HEK293 (cell line): ENCODE data around the gene ARHGEF2.

Source experiments
- GFI1B ChIP-seq: fragments of 450-650 bp; formaldehyde crosslinking; IDR thresholded peaks from 2 replicates; pipeline ENCODE4 v1.5.1; 2016; ENCODE audit warnings: missing biosample characterization, missing genetic modification characterization
- HOXD13 ChIP-seq: sonication (generic); formaldehyde crosslinking; IDR thresholded peaks from 2 replicates; pipeline ENCODE4 v1.8.0; 2022; ENCODE audit warnings: missing genetic modification reagents, borderline replicate concordance
- OSR2 ChIP-seq: fragments of 450-650 bp; formaldehyde crosslinking; IDR thresholded peaks from 2 replicates; pipeline ENCODE4 v1.5.1; 2016; ENCODE audit warnings: missing biosample characterization, missing genetic modification characterization
- RBAK ChIP-seq: fragments of 450-650 bp; formaldehyde crosslinking; IDR thresholded peaks from 2 replicates; pipeline ENCODE4 v1.5.1; 2016; ENCODE audit warnings: missing biosample characterization, missing genetic modification characterization
- REPIN1 ChIP-seq: fragments of 450-650 bp; formaldehyde crosslinking; IDR thresholded peaks from 2 replicates; pipeline ENCODE4 v1.5.1; 2017; ENCODE audit warnings: missing biosample characterization, missing genetic modification characterization, low read depth
- ZBTB7A ChIP-seq: fragments of 450-650 bp; formaldehyde crosslinking; IDR thresholded peaks from 2 replicates; pipeline ENCODE4 v1.5.1; 2016; ENCODE audit warnings: low read depth, missing biosample characterization, missing genetic modification characterization
- ZNF133 ChIP-seq: fragments of 450-650 bp; formaldehyde crosslinking; IDR thresholded peaks from 2 replicates; pipeline ENCODE4 v1.5.1; 2016; ENCODE audit warnings: missing biosample characterization, missing genetic modification characterization
- ZNF202 ChIP-seq: fragments of 450-650 bp; formaldehyde crosslinking; IDR thresholded peaks from 2 replicates; pipeline ENCODE4 v1.5.1; 2016; ENCODE audit warnings: missing biosample characterization, missing genetic modification characterization, borderline replicate concordance
- ZNF211 ChIP-seq: fragments of 450-650 bp; formaldehyde crosslinking; IDR thresholded peaks from 2 replicates; pipeline ENCODE4 v1.5.1; 2016; ENCODE audit warnings: low read depth, missing biosample characterization, missing genetic modification characterization
- ZNF221 ChIP-seq: fragments of 450-650 bp; formaldehyde crosslinking; IDR thresholded peaks from 2 replicates; pipeline ENCODE4 v1.5.1; 2017; ENCODE audit warnings: missing biosample characterization, missing genetic modification characterization, borderline replicate concordance
- ZNF239 ChIP-seq: fragments of 450-650 bp; formaldehyde crosslinking; IDR thresholded peaks from 2 replicates; pipeline ENCODE4 v1.5.1; 2016; ENCODE audit warnings: missing biosample characterization, missing genetic modification characterization
- ZNF341 ChIP-seq: fragments of 450-650 bp; formaldehyde crosslinking; IDR thresholded peaks from 2 replicates; pipeline ENCODE4; 2016; ENCODE audit warnings: low read depth, missing biosample characterization, missing genetic modification characterization
- ZNF37A ChIP-seq: fragments of 450-650 bp; IDR thresholded peaks from 2 replicates; pipeline ENCODE4 v1.5.1; 2018; ENCODE audit warnings: missing biosample characterization, missing genetic modification characterization
- ZNF561 ChIP-seq: fragments of 450-650 bp; IDR thresholded peaks from 2 replicates; pipeline ENCODE4 v1.5.1; 2018; ENCODE audit warnings: missing biosample characterization, missing genetic modification characterization, borderline replicate concordance
- ZNF596 ChIP-seq: fragments of 450-650 bp; IDR thresholded peaks from 2 replicates; pipeline ENCODE4 v1.5.0; 2018; ENCODE audit warnings: missing biosample characterization, mild to moderate bottlenecking, missing genetic modification characterization, moderate library complexity
- ZNF623 ChIP-seq: fragments of 450-650 bp; formaldehyde crosslinking; IDR thresholded peaks from 2 replicates; pipeline ENCODE4 v1.5.1; 2016; ENCODE audit warnings: missing biosample characterization, missing genetic modification characterization
- ZNF626 ChIP-seq: fragments of 450-650 bp; sonication (Bioruptor Pico); formaldehyde crosslinking; IDR thresholded peaks from 2 replicates; pipeline ENCODE4 v1.5.1; 2018; ENCODE audit warnings: missing biosample characterization, missing genetic modification characterization, inconsistent platforms
- ZNF664 ChIP-seq: fragments of 450-650 bp; formaldehyde crosslinking; IDR thresholded peaks from 2 replicates; pipeline ENCODE4 v1.5.1; 2016; ENCODE audit warnings: missing biosample characterization, missing genetic modification characterization
- ZNF677 ChIP-seq: fragments of 450-650 bp; IDR thresholded peaks from 2 replicates; pipeline ENCODE4 v1.5.0; 2018; ENCODE audit warnings: missing biosample characterization, mild to moderate bottlenecking, missing genetic modification characterization, moderate library complexity
- ZNF768 ChIP-seq: fragments of 450-650 bp; formaldehyde crosslinking; IDR thresholded peaks from 2 replicates; pipeline ENCODE4 v1.5.1; 2018; ENCODE audit warnings: missing biosample characterization, mild to moderate bottlenecking, missing genetic modification characterization
- ZNF776 ChIP-seq: fragments of 450-650 bp; formaldehyde crosslinking; IDR thresholded peaks from 2 replicates; pipeline ENCODE4 v1.5.0; 2017; ENCODE audit warnings: missing biosample characterization, missing genetic modification characterization, borderline replicate concordance
- ZNF785 ChIP-seq: fragments of 450-650 bp; formaldehyde crosslinking; IDR thresholded peaks from 2 replicates; pipeline ENCODE4 v1.5.1; 2016; ENCODE audit warnings: missing biosample characterization, missing genetic modification characterization
- ZNF792 ChIP-seq: fragments of 450-650 bp; formaldehyde crosslinking; IDR thresholded peaks from 2 replicates; pipeline ENCODE4 v1.5.1; 2016; ENCODE audit warnings: missing biosample characterization, missing genetic modification characterization
- ZNF830 ChIP-seq: fragments of 450-650 bp; IDR thresholded peaks from 2 replicates; pipeline ENCODE4 v1.5.0; 2018; ENCODE audit warnings: missing biosample characterization, missing genetic modification characterization, low read depth, mild to moderate bottlenecking, moderate library complexity
- ZSCAN30 ChIP-seq: fragments of 450-650 bp; IDR thresholded peaks from 2 replicates; pipeline ENCODE4 v1.5.1; 2018; ENCODE audit warnings: missing biosample characterization, mild to moderate bottlenecking, missing genetic modification characterization, moderate library complexity
- TF ChIP-seq, protein P1 (sequence below): fragments of 450-650 bp; formaldehyde crosslinking; IDR thresholded peaks from 2 replicates; pipeline ENCODE4 v1.5.1; 2016; ENCODE audit warnings: missing biosample characterization, missing genetic modification characterization
- TF ChIP-seq, protein P2 (sequence below): fragments of 450-650 bp; formaldehyde crosslinking; IDR thresholded peaks from 2 replicates; pipeline ENCODE4 v1.5.1; 2017; ENCODE audit warnings: missing biosample characterization, mild to moderate bottlenecking, missing genetic modification characterization, moderate library complexity
- TF ChIP-seq, protein P3 (sequence below): fragments of 450-650 bp; formaldehyde crosslinking; IDR thresholded peaks from 2 replicates; pipeline ENCODE4 v1.5.1; 2016; ENCODE audit warnings: missing biosample characterization, missing genetic modification characterization
- TF ChIP-seq, protein P4 (sequence below): fragments of 450-650 bp; formaldehyde crosslinking; IDR thresholded peaks from 2 replicates; pipeline ENCODE4 v1.5.1; 2016; ENCODE audit warnings: missing biosample characterization, missing genetic modification characterization
- TF ChIP-seq, protein P5 (sequence below): fragments of 450-650 bp; formaldehyde crosslinking; conservative IDR thresholded peaks from 2 replicates; pipeline ENCODE4 v1.5.1; 2016; ENCODE audit warnings: low read depth, missing biosample characterization, missing genetic modification characterization

The ARHGEF2 gene

DNA sequence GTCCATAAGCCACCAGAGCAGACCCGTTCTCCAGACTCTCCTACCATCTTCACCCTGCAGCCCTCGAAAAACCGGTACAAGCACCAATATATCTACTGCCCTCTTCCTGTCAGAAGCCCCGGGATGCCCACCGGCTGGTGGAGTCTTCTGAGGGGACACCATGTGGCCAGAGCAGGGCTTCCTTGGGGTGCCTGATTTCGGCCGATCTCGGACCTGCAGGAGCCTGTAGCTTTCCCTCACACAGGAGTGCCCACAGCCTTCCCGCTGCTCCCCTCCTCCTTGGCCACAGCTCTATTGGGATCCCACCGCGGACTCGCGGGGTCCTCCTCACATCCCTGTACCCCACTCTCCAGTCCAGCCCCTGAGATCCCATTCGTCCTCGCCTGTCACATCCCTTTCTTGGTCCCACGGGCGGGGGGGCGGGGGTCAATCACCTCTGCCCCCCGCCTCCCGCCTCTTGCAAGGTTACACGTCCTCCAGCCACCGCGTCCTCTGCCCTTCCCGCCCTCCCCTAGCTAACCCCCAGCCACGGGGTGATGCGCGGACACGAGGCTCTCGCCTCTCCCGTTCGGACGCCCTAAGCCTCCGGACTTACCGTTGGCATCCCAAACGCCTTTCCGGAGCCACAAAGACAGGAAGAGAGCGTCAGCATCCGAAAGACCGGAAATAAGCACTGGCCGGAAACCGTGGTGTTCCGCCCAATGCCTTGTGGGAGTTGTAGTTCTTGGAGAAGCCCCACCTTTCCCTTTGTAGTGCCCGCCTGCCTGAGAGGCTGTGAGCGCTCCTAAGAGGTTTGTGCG, 42.1 kb upstream of the ARHGEF2 start, which contains the start of gene SSR2 (continued):
- TF ChIP-seq, protein P1, sequence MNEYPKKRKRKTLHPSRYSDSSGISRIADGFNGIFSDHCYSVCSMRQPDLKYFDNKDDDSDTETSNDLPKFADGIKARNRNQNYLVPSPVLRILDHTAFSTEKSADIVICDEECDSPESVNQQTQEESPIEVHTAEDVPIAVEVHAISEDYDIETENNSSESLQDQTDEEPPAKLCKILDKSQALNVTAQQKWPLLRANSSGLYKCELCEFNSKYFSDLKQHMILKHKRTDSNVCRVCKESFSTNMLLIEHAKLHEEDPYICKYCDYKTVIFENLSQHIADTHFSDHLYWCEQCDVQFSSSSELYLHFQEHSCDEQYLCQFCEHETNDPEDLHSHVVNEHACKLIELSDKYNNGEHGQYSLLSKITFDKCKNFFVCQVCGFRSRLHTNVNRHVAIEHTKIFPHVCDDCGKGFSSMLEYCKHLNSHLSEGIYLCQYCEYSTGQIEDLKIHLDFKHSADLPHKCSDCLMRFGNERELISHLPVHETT (tag by site-specific recombination), result no peak
- TF ChIP-seq ZNF677 (tag by site-specific recombination) (no peak), ZNF768 (tag by site-specific recombination) (no peak), ZNF626 (tag by site-specific recombination) (no peak), ZNF37A (tag by site-specific recombination) (no peak), ZBTB7A (tag by site-specific recombination) (no peak), OSR2 (tag by site-specific recombination) (no peak), ZNF776 (tag by site-specific recombination) (no peak), ZNF596 (tag by site-specific recombination) (no peak), RBAK (tag by site-specific recombination) (no peak), ZNF664 (tag by site-specific recombination) (no peak), ZNF785 (tag by site-specific recombination) (no peak), ZNF202 (tag by site-specific recombination) (no peak), ZNF341 (tag by site-specific recombination) (no peak), ZNF623 (tag by site-specific recombination) (no peak), ZNF133 (tag by site-specific recombination) (no peak), ZNF239 (tag by site-specific recombination) (no peak), HOXD13 (CRISPR knock-in tag) (no peak), ZNF221 (tag by site-specific recombination) (no peak), ZNF830 (no peak), ZNF211 (tag by site-specific recombination) (no peak), ZNF561 (tag by site-specific recombination) (no peak), GFI1B (no peak), ZNF792 (tag by site-specific recombination) (no peak), ZSCAN30 (tag by site-specific recombination) (no peak), REPIN1 (tag by site-specific recombination) (no peak)
- TF ChIP-seq, protein P2, sequence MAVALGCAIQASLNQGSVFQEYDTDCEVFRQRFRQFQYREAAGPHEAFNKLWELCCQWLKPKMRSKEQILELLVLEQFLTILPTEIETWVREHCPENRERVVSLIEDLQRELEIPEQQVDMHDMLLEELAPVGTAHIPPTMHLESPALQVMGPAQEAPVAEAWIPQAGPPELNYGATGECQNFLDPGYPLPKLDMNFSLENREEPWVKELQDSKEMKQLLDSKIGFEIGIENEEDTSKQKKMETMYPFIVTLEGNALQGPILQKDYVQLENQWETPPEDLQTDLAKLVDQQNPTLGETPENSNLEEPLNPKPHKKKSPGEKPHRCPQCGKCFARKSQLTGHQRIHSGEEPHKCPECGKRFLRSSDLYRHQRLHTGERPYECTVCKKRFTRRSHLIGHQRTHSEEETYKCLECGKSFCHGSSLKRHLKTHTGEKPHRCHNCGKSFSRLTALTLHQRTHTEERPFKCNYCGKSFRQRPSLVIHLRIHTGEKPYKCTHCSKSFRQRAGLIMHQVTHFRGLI (tag by site-specific recombination), result no peak
- TF ChIP-seq, protein P3, sequence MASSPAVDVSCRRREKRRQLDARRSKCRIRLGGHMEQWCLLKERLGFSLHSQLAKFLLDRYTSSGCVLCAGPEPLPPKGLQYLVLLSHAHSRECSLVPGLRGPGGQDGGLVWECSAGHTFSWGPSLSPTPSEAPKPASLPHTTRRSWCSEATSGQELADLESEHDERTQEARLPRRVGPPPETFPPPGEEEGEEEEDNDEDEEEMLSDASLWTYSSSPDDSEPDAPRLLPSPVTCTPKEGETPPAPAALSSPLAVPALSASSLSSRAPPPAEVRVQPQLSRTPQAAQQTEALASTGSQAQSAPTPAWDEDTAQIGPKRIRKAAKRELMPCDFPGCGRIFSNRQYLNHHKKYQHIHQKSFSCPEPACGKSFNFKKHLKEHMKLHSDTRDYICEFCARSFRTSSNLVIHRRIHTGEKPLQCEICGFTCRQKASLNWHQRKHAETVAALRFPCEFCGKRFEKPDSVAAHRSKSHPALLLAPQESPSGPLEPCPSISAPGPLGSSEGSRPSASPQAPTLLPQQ (tag by site-specific recombination), result no peak
- TF ChIP-seq, protein P4, sequence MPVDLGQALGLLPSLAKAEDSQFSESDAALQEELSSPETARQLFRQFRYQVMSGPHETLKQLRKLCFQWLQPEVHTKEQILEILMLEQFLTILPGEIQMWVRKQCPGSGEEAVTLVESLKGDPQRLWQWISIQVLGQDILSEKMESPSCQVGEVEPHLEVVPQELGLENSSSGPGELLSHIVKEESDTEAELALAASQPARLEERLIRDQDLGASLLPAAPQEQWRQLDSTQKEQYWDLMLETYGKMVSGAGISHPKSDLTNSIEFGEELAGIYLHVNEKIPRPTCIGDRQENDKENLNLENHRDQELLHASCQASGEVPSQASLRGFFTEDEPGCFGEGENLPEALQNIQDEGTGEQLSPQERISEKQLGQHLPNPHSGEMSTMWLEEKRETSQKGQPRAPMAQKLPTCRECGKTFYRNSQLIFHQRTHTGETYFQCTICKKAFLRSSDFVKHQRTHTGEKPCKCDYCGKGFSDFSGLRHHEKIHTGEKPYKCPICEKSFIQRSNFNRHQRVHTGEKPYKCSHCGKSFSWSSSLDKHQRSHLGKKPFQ (tag by site-specific recombination), result no peak
- TF ChIP-seq, protein P5, sequence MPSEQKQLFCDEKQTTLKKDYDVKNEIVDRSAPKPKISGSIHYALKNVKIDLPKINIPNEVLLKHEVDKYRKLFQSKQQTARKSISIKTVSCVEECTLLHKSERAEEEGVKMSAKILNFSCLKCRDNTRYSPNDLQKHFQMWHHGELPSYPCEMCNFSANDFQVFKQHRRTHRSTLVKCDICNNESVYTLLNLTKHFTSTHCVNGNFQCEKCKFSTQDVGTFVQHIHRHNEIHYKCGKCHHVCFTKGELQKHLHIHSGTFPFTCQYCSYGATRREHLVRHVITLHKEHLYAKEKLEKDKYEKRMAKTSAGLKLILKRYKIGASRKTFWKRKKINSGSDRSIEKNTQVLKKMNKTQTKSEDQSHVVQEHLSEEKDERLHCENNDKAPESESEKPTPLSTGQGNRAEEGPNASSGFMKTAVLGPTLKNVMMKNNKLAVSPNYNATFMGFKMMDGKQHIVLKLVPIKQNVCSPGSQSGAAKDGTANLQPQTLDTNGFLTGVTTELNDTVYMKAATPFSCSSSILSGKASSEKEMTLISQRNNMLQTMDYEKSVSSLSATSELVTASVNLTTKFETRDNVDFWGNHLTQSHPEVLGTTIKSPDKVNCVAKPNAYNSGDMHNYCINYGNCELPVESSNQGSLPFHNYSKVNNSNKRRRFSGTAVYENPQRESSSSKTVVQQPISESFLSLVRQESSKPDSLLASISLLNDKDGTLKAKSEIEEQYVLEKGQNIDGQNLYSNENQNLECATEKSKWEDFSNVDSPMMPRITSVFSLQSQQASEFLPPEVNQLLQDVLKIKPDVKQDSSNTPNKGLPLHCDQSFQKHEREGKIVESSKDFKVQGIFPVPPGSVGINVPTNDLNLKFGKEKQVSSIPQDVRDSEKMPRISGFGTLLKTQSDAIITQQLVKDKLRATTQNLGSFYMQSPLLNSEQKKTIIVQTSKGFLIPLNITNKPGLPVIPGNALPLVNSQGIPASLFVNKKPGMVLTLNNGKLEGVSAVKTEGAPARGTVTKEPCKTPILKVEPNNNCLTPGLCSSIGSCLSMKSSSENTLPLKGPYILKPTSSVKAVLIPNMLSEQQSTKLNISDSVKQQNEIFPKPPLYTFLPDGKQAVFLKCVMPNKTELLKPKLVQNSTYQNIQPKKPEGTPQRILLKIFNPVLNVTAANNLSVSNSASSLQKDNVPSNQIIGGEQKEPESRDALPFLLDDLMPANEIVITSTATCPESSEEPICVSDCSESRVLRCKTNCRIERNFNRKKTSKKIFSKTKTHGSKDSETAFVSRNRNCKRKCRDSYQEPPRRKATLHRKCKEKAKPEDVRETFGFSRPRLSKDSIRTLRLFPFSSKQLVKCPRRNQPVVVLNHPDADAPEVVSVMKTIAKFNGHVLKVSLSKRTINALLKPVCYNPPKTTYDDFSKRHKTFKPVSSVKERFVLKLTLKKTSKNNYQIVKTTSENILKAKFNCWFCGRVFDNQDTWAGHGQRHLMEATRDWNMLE (tag by site-specific recombination), result peak; percentile 60
